Pulmonary artery endothelial cell (primary cell): ENCODE measurements around the gene NTF3. TPM values are rescaled to one million over a fixed set of nuclear protein-coding genes. Genes with fewer than 3 reads are reported as not detected.

Experiments
- DNase-seq: peaks from one replicate; pipeline ENCODE4 v3.0.0-alpha.2; 2011; ENCODE audit warnings: low read depth, low spot score
- total RNA-seq: library from RNA; depleted of rRNA; stranded (reverse); fragments of >200 nt; gene quantifications from 2 replicates; pipeline ENCODE4 v1.2.3, GENCODE V29; 2014

Gene NTF3
- total RNA-seq, 1 donor from 2014 or later, result 0.20 TPM

GRCh38 chr12:5510251-5510805 is 78.4 kb downstream of the NTF3 start:
- DNase-seq, result no peak

GRCh38 chr12:5511256-5511643 is 79.3 kb downstream of the NTF3 start:
- DNase-seq, result no peak

GRCh38 chr12:5511644-5512600 is 80.0 kb downstream of the NTF3 start:
- no peak for DNase-seq

- no peak for DNase-seq
These were observed 80.7 kb downstream of the NTF3 start for GRCh38 chr12:5512601-5512970.

GRCh38 chr12:5513406-5513805 is 81.5 kb downstream of the NTF3 start:
- DNase-seq, result no peak

GRCh38 chr12:5514016-5514415 is 82.1 kb downstream of the NTF3 start:
- no peak for DNase-seq

- no peak for DNase-seq
These were observed 82.6 kb downstream of the NTF3 start for GRCh38 chr12:5514545-5514944.

GRCh38 chr12:5515458-5515857 is 83.5 kb downstream of the NTF3 start:
- DNase-seq, result no peak

- DNase-seq, result no peak
These were observed 84.7 kb downstream of the NTF3 start for GRCh38 chr12:5516371-5517241.

- no peak for DNase-seq
These were observed 86.9 kb downstream of the NTF3 start for GRCh38 chr12:5518584-5519365.

- DNase-seq, result no peak
These were observed 88.1 kb downstream of the NTF3 start for GRCh38 chr12:5520037-5520436.

- no peak for DNase-seq
These were observed 88.9 kb downstream of the NTF3 start for GRCh38 chr12:5520831-5521230.

GRCh38 chr12:5521456-5522325 is 89.8 kb downstream of the NTF3 start:
- no peak for DNase-seq

GRCh38 chr12:5522432-5523335 is 90.8 kb downstream of the NTF3 start:
- no peak for DNase-seq

GRCh38 chr12:5523396-5524115 is 91.6 kb downstream of the NTF3 start:
- DNase-seq, result no peak

GRCh38 chr12:5524116-5524768 is 92.3 kb downstream of the NTF3 start:
- DNase-seq, result no peak

- DNase-seq, result no peak
These were observed 93.0 kb downstream of the NTF3 start for GRCh38 chr12:5524769-5525436.
